HG03025 (cell line): ENCODE results near the gene DHX36.

Experiments
- ATAC-seq: cut with Tn5 transposase; IDR thresholded peaks from one replicate; pipeline ENCODE4 v1.9.1; 2021; ENCODE audit warnings: mild to moderate bottlenecking, moderate library complexity; ENCODE audit not compliant: unreplicated experiment, low FRiP score

Gene DHX36, protein sequence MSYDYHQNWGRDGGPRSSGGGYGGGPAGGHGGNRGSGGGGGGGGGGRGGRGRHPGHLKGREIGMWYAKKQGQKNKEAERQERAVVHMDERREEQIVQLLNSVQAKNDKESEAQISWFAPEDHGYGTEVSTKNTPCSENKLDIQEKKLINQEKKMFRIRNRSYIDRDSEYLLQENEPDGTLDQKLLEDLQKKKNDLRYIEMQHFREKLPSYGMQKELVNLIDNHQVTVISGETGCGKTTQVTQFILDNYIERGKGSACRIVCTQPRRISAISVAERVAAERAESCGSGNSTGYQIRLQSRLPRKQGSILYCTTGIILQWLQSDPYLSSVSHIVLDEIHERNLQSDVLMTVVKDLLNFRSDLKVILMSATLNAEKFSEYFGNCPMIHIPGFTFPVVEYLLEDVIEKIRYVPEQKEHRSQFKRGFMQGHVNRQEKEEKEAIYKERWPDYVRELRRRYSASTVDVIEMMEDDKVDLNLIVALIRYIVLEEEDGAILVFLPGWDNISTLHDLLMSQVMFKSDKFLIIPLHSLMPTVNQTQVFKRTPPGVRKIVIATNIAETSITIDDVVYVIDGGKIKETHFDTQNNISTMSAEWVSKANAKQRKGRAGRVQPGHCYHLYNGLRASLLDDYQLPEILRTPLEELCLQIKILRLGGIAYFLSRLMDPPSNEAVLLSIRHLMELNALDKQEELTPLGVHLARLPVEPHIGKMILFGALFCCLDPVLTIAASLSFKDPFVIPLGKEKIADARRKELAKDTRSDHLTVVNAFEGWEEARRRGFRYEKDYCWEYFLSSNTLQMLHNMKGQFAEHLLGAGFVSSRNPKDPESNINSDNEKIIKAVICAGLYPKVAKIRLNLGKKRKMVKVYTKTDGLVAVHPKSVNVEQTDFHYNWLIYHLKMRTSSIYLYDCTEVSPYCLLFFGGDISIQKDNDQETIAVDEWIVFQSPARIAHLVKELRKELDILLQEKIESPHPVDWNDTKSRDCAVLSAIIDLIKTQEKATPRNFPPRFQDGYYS

DNA sequence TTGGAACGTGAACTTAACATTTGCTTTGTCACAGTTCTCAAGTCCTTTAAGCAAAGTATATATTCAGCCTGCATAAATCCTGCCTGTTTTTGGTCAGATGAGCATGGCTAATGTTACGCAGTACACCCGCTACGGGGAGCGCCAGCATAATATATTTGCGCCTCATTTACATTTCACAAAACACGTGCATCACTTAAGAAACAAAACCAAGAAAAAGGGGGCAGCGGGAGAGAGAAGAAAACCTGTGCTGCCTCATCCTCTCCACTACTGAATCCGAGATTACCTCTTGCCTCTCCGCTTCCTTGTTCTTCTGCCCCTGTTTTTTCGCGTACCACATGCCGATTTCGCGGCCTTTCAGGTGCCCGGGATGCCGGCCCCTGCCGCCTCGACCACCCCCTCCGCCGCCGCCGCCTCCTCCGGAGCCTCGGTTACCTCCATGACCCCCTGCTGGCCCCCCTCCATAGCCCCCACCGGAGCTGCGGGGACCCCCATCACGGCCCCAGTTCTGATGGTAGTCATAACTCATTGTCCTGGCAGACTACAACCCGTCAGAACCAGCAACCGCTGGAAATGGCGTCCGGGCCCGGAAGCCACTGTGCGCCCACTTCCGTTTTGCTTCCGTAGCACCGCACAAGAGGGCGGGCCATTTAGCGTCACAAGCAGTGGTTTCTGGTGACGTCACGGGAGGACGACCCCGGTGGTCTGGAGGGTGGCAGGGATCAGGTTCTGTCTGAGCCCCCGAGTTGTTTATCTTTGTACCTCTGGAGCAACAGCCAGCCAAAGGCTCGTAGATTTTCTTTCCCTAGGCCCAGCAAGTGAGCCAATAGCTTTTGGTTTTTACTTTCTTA, at the start of gene DHX36:
Gene DHX36, minus strand, starts transcription at position 597 of the 848 bp plus-strand sequence. Its CDS starts 71 bp downstream, at position 526.
- ATAC-seq = peak; percentile 95

DNA sequence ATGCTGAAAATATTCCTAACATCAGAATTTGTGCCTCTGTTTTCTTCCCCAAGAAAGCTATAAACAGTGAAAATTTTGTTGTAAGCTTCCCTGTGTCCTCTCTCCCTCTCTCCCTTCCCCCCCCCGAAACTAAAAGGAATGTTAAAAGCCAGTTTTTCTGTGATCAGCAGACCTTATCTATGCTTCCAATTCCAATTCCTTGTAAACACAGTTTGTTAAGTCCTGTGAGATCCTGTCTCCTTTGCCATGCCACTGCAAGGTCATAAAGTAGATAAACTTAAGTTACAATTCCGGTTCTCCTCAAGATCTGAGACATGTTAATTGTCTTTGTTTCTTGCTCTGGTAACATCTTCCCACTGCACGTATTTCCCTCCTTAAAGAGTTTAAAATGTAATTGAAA, 42.9 kb upstream of the DHX36 start:
- ATAC-seq = no peak

DNA sequence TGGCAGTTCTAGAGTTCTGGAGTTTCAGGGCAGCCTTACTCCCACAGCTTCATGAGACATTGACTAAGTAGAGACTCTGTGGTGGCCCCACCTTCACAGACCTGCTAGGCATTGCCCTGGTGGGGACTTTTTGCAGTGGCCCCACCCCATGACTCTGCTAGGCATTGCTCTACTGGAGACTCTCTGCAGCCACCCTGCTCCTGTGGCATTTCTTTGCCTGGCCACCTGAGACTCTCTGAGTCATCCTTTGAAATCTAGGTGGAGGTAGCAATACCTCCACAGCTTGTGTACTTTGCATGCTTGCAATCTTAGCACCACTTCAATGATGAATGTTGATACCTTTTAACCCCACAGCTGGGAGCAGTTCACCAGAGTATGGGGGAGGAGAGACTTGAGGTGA, 40.6 kb upstream of the DHX36 start:
- ATAC-seq = no peak

DNA sequence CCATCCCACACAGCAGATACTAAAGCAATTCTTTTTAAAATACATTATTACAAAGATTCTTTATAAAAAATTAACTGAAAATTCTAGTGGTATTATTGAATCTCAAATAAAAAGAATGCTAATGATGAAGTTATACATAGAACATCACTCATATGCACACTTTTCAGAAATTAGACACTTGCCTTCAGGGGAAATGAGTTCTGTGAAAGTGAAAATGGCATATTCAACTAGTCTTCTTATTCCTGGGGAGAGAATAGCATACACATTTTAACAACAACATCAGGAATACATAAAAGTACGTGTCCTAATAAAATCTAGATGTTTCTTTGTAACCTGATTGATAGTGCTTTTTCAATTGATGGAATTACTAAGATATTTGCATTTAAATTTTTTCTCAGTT, 36.8 kb upstream of the DHX36 start:
- no peak for ATAC-seq

DNA sequence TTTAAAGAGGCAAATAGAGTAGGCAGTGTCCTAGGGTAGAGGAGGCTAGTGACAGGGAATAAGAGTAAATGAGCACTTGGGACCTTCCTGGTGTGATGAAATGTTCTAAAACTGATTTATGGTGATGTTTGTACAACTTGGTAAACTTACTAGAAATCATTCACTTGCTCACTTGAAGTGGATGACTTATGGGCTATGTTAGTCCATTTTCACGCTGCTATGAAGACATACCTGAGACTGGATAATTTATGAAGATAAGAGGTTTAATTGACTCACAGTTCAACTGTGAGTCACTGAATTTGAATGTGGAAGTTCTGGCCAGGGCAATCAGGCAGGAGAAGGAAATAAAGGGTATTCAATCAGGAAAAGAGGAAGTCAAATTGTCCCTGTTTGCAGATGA, 31.7 kb upstream of the DHX36 start:
- ATAC-seq = no peak

DNA sequence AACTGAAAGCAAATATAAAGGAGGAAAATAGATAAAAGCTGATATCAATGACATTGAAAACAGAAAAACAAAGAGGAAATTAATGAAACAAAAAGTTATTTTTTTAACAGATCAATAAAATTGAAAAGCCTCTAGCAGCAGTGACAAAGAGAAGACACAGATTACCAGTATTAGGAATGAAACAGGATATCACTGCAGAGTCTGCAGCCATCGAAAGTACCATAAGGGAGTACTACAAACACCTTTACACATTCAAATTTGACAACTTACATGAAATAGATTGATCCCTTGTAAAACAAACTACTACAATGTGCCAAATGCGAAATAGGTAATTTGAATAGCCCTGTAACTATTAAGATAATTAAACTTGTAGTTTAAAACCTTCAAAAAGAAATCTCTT, 24.9 kb upstream of the DHX36 start:
- ATAC-seq = no peak

DNA sequence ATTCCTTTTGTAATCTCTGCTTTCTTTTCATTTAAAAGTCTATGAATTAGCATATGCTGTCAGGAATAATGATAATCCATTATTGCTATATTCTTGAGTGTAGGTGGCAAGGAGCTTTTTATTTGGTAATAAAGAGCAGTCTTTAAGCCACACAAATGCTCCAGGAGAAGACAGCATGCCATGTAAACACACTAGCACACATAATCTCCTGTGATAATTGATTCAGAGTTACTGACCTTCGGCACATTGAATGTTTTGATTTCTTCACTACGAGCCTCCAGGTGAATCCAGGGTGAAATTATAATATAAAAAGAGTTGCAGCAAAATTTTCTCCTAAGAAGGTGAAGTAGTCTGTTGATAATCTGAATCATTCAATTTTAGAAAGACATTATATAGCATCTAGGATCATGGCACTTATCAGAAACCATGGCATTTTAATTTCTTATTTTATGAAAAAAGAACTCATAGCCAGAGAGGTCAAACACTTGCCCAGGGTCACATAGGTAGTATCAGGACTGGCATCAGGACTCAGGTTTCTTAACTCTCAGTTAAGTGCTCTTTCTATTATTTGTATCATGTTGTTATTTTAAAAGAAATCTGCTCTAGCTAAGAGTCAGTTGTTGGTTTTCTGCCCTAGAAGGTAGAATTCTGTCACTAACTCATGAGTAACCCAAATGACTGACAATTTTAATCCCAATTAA, 21.3 kb upstream of the DHX36 start:
- no peak for ATAC-seq

DNA sequence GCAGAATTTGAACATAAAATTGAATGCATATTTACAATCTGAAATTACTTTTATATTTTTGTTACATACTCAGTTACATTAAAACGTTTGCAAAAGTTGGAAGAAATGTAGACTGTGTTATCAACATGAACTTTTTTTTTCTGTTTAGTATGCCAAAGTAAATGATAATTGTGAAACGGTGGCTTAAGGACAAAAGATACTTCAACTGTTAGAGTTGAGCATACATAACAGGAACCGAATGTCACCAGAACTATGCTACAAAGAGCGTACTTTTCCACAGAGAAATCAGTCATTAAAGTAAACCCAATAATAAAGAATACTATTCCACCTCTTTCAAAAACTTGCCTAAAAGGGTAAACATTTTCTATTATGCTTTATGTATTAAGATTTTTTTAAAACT, 14.3 kb upstream of the DHX36 start:
- no peak for ATAC-seq

DNA sequence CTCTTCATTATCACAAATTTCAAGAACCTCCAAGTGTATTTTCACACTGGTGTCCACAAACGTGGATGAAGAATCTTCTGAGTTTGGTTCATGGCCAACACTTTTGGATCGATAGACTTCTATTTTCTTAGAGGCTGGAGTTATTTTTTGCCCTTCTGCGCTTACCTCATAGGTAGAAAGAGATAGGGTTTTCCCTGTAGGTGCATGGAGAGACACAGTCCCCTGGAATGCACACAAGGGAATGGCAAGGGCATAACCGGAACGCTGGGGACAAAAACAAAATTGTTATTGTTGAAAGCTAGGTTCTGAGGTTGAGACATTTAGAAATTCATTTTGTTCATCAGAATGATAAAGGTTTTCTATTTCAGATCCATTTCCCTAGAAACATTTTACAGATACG, 13.7 kb upstream of the DHX36 start:
- ATAC-seq = no peak

DNA sequence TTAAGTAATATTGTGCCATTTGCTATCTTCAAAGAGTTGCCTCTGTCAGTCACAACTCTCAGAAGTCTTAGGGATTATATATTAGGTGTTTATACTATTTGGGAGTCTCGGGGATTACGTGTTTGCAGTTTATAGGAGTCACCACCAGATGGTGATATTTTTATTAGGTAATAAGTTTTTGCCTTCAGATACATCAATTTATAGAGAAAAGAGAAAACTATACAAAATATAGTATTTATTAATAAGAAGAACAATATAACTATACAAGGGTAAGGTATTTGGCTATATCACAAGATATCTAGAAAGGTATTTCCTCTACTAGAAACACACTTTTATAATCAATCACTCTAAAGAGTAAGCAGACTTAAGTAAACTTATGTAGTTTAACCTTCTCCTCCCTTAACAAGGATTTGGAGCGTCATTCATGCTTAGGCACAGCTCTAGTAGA, 10.7 kb upstream of the DHX36 start:
- ATAC-seq = no peak

DNA sequence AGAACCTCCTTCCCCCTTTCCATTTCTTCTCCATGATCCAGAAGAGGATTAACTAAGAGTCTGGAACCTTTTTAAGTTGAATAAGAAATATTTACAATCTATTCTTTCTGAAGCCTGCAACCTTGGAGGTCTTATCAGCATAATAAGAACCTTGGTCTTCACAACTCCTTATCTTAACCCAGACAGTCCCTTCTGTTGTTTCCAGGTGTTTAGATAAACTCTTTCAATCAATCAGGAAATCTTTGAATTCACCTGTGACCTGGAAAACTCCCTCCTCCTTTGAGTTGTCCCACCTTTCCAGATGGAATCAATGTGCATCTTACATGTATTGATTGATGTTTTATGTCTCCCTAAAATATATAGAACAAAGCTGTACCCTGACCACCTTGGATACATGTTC, 3.6 kb upstream of the DHX36 start:
- no peak for ATAC-seq

DNA sequence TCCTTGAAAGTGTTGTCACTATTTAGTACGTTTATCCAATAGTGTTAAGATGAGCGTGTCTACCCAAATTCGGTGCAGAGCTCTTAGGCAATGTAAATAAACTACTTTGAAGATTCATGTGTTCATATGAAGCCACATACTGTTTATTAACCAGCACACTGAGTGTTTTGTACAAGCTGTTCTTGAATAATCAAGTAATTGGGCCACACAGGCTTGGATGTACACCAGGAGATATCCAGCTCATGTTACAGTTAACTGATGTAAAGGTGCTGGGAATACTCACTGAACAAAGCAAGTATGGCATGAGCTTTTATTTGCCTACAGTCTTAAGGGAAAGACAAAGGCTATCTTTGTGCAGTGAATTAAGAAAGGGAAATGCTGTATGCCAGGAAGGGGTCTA, 632 bp upstream of the DHX36 start:
- no peak for ATAC-seq

DNA sequence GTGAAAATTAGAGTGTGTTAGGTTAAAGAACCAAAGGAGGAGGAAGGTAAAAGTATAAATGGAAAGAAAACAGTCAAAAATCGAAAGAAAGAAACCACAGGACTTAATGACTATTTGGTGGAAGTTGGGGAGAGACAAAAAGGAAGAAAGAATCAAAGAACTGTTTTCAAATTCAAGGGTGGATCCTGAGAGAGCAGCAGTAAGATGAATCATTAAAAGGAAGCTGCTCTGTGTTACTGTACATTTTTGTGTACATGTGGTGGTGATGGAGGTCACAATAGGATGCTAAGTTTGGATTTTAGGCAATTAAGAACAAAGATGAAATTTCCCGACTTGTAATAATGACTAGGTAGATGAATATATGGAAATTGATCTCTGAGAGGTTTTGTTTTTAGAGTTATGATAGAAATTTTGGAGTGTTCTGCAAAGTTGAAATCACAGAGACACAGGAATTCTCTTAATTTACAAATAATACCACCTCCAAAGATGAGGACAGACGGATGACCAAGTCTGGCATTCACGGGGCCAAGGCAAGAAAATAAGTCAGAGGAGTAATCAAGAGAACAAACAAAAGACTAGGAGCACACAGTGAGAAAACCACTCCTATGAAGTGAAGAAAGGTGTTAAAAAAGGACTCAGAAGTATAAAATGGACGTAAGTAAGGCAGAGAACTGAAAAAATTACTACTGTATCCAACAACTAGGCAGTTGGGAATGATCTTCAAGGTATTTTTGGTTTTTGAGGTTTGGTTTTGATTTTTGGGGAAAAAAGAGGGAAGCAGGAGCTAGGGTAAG, 7.1 kb downstream of the DHX36 start:
- no peak for ATAC-seq

DNA sequence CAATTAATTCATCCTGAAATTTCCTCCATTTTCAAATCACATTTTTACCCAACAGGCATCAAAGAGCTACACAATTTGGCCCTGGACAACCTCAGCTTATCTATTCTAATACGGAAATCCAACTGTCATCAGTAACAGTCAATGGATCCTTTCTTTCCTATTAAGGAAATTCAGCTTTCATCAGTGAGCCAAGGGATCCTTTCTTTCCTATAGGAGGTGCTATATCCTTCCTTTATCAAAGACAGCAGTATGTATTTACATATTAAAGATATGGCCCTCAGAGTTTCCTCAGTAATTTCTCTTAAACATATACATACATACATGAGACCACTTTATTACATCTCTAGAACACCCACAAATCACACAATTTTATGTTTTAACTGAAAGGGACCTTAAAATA, 10.1 kb downstream of the DHX36 start:
- no peak for ATAC-seq

DNA sequence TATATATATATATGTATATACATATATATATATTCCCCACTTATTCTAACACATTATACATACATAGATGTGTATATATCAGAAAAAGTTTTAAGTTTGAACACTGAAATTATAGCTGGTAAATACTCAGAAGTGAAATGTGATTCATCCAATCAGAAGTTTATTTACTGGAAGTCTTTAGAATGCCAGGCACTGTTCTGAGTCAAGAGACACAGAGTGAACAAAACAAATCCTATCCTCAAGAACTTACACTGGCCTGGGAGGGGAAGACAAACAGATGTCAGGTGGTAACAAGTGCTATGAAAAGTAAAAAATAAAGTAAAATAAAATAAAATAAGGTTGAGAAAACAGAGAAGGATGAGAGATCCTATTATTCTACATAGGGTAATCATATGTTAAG, 13.4 kb downstream of the DHX36 start:
- ATAC-seq = no peak

DNA sequence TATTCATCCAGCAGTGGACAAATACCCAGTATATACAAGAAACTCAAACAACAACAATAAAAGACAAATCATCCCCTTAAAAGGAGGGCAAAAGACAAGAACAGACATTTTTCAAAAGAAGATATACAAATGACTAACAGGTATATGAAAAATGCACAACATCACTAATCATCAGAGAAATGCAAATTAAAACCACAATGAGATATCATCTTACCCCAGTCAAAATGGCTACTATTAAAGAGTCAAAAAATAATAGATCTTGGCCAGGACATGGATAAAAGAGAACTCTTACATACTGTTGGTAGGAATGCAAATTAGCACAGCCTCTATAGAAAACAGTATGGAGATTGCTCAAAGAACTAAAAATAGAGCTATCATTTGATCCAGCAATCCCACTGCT, 16.9 kb downstream of the DHX36 start:
- ATAC-seq = no peak

DNA sequence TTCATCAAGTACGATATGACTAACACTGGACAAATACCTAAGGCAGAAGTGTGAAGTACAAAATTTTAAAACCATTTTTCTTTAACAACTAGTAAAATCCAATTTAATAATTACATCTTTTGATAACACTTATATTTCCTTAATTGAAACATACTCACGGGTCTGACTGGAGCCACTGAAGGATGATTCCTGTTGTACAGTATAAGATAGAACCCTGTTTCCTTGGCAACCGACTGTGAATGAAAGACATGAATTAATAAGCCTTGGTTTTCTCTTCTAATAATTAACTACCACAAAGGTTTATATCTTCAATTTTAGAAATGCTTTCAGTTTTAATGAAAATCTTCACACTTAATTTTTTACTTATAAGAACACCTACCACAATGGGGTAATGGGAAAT, 19.4 kb downstream of the DHX36 start:
- no peak for ATAC-seq

DNA sequence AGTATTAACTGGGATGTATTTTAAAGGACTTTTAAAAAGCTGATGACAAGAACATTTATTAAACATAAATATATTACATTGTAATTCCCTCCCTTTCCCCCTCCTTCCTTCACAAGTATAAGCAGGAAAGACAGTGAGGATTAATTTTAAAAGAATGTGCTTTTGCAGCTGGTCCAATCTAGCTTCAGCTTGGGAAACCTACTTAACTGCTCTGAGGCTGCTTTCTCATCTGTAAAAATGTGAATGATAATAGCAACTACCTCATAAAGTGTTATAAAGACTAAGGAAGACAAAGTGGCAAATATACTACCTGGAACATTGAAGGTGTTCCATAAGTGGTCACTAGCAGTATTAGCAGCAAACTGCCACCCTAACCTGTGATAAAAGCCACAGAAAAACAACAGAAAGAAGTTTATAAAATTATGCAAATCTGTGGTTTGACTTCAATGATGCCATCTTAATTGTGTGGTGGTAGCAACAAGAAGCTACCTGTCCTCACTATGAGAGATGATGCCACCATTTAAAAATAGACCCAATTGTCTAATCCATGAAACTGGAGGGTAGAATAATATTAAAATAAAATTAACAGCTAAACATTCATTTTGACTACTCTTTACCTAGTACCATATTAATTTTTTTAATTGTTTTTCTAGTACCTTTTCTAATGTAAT, 20.0 kb downstream of the DHX36 start:
- ATAC-seq = no peak

DNA sequence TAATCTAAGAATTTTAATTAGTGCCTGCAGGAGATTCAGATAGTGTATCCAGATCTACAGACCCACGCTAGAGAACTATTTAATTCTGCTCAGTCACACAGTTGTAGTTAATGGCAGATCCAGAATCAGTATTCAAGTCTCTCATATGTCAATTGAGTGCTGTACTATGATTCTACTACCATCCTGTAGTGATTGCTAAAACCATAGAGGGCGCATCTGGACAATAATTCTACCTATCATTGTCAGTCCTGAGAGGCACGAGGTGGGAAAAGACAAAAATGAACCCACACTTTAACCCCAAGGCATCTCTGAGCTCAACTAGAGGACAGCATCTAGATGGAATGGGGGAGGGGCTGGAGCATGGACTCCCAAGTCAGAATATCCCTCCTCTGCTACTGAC, 22.7 kb downstream of the DHX36 start:
- ATAC-seq = no peak
